ENCODE data around the gene TMTC2.

The TMTC2 gene

GRCh38 chr12:83156815-83157214 is 470.1 kb downstream of the TMTC2 start:
- H3K27me3 ChIP-seq (ENCODE audit: low read depth, low read length), result no peaks in the 10 kb centered on the region
- H3K9ac ChIP-seq (ENCODE audit: low read length), result no peak overlapping the region
- no peaks in the 10 kb centered on the region for H4K20me1 ChIP-seq (ENCODE audit: insufficient read depth, low read length)
- no peaks in the 10 kb centered on the region for H3K9me3 ChIP-seq (ENCODE audit: insufficient read depth, low read length)
- H3K4me1 ChIP-seq (ENCODE audit: low read length), result peaks cover 13% of the 10 kb centered on the region
- no peaks in the 10 kb centered on the region for H3K36me3 ChIP-seq (replicated peaks; ENCODE audit: low read depth, low read length)
- H3K27ac ChIP-seq (ENCODE audit: low read length), result no peak overlapping the region
- TF ChIP-seq CTCF (IDR thresholded peaks at IDR 0.05; ENCODE audit: low read depth, low read length), result no peak
- TF ChIP-seq EZH2phosphoT487 (IDR thresholded peaks at IDR 0.05; ENCODE audit: low read depth), result no peak
- no peaks in the 10 kb centered on the region for H3K79me2 ChIP-seq (ENCODE audit: low read length)
- no peak overlapping the region for H3K4me3 ChIP-seq (ENCODE audit: low read length)
- H2AFZ ChIP-seq (ENCODE audit: low read depth, low read length), result no peak overlapping the region
- no peak overlapping the region for H3K4me2 ChIP-seq (ENCODE audit: low read length)

- H3K4me2 ChIP-seq (ENCODE audit: low read length), result no peak overlapping the region
- no peaks in the 10 kb centered on the region for H3K79me2 ChIP-seq (ENCODE audit: low read length)
- no peak for TF ChIP-seq CTCF (IDR thresholded peaks at IDR 0.05; ENCODE audit: low read depth, low read length)
- TF ChIP-seq EZH2phosphoT487 (IDR thresholded peaks at IDR 0.05; ENCODE audit: low read depth), result no peak
- peaks cover 10% of the 10 kb centered on the region for H3K4me1 ChIP-seq (ENCODE audit: low read length)
- no peaks in the 10 kb centered on the region for H3K36me3 ChIP-seq (replicated peaks; ENCODE audit: low read depth, low read length)
- H3K9me3 ChIP-seq (ENCODE audit: insufficient read depth, low read length), result no peaks in the 10 kb centered on the region
- H3K4me3 ChIP-seq (ENCODE audit: low read length), result no peak overlapping the region
- H4K20me1 ChIP-seq (ENCODE audit: insufficient read depth, low read length), result no peaks in the 10 kb centered on the region
- no peaks in the 10 kb centered on the region for H3K27me3 ChIP-seq (ENCODE audit: low read depth, low read length)
- H3K27ac ChIP-seq (ENCODE audit: low read length), result no peak overlapping the region
- H2AFZ ChIP-seq (ENCODE audit: low read depth, low read length), result no peak overlapping the region
- H3K9ac ChIP-seq (ENCODE audit: low read length), result no peak overlapping the region
Observed at GRCh38 chr12:83157604-83158003, 470.9 kb downstream of the TMTC2 start.

GRCh38 chr12:83158613-83159207 is 472.0 kb downstream of the TMTC2 start:
- Histone ChIP-seq H2AFZ (ENCODE audit: low read depth, low read length) (no peak overlapping the region), H3K9ac (ENCODE audit: low read length) (no peak overlapping the region)
- TF ChIP-seq CTCF (IDR thresholded peaks at IDR 0.05; ENCODE audit: low read depth, low read length) (no peak), EZH2phosphoT487 (IDR thresholded peaks at IDR 0.05; ENCODE audit: low read depth) (no peak)

GRCh38 chr12:83161456-83161855 is 474.8 kb downstream of the TMTC2 start:
- Histone ChIP-seq H3K79me2 (ENCODE audit: low read length) (no peaks in the 10 kb centered on the region), H3K27me3 (ENCODE audit: low read depth, low read length) (no peaks in the 10 kb centered on the region), H3K9ac (ENCODE audit: low read length) (no peak overlapping the region), H2AFZ (ENCODE audit: low read depth, low read length) (no peak overlapping the region), H3K9me3 (ENCODE audit: insufficient read depth, low read length) (no peaks in the 10 kb centered on the region), H3K4me2 (ENCODE audit: low read length) (no peak overlapping the region), H3K36me3 (replicated peaks; ENCODE audit: low read depth, low read length) (no peaks in the 10 kb centered on the region), H3K4me3 (ENCODE audit: low read length) (no peak overlapping the region), H3K4me1 (ENCODE audit: low read length) (no peaks in the 10 kb centered on the region), H3K27ac (ENCODE audit: low read length) (no peak overlapping the region), H4K20me1 (ENCODE audit: insufficient read depth, low read length) (no peaks in the 10 kb centered on the region)
- TF ChIP-seq EZH2phosphoT487 (IDR thresholded peaks at IDR 0.05; ENCODE audit: low read depth) (no peak), CTCF (IDR thresholded peaks at IDR 0.05; ENCODE audit: low read depth, low read length) (no peak)

More at GRCh38 chr12:83158613-83159207, 472.0 kb downstream of the TMTC2 start:
- Histone ChIP-seq H3K36me3 (replicated peaks; ENCODE audit: low read depth, low read length) (no peaks in the 10 kb centered on the region), H4K20me1 (ENCODE audit: insufficient read depth, low read length) (no peaks in the 10 kb centered on the region), H3K4me1 (ENCODE audit: low read length) (no peaks in the 10 kb centered on the region), H3K9me3 (ENCODE audit: insufficient read depth, low read length) (no peaks in the 10 kb centered on the region), H3K27me3 (ENCODE audit: low read depth, low read length) (no peaks in the 10 kb centered on the region), H3K4me2 (ENCODE audit: low read length) (no peak overlapping the region), H3K4me3 (ENCODE audit: low read length) (no peak overlapping the region), H3K79me2 (ENCODE audit: low read length) (no peaks in the 10 kb centered on the region), H3K27ac (ENCODE audit: low read length) (no peak overlapping the region)
